Endodermal cell (in vitro differentiated cells): ENCODE data around the gene TRDN. TPM values are rescaled to one million over a fixed set of nuclear protein-coding genes. Genes with fewer than 3 reads are reported as not detected.

Experiments used
- DNase-seq: peaks from one replicate; pipeline ENCODE4 v3.0.0-alpha.2; 2017
- H3K27ac ChIP-seq: 2 replicates; pipeline ENCODE4 v1.5.1; 2013; ENCODE audit warnings: mild to moderate bottlenecking, low read depth, low read length, moderate library complexity
- H3K27me3 ChIP-seq: 2 replicates; pipeline ENCODE4 v1.6.1; 2013; ENCODE audit warnings: mild to moderate bottlenecking, low read length, moderate library complexity; ENCODE audit not compliant: insufficient read depth, control insufficient read depth, poor library complexity, severe bottlenecking
- H3K36me3 ChIP-seq: 2 replicates; pipeline ENCODE4 v1.7.0; 2013; ENCODE audit warnings: mild to moderate bottlenecking, low read length, moderate library complexity; ENCODE audit not compliant: control insufficient read depth, insufficient read depth
- H3K4me1 ChIP-seq: one replicate; pipeline ENCODE4 v1.7.0; 2013; ENCODE audit warnings: low read length; ENCODE audit not compliant: control insufficient read depth, insufficient read depth
- H3K4me3 ChIP-seq: 2 replicates; pipeline ENCODE4 v1.5.1; 2013; ENCODE audit warnings: mild to moderate bottlenecking, low read length, moderate library complexity
- H3K9ac ChIP-seq: 2 replicates; pipeline ENCODE4 v1.6.1; 2013; ENCODE audit warnings: mild to moderate bottlenecking, low read length, moderate library complexity; ENCODE audit not compliant: poor library complexity, severe bottlenecking; ENCODE audit errors: extremely low read depth
- H3K9me3 ChIP-seq: 2 replicates; pipeline ENCODE4 v1.6.1; 2013; ENCODE audit warnings: mild to moderate bottlenecking, low read length, moderate library complexity; ENCODE audit not compliant: control insufficient read depth
- H3K27ac Mint-ChIP-seq: 2 replicates; pipeline ENCODE4 v1.8.0; 2020; ENCODE audit warnings: mixed read lengths
- H3K27me3 Mint-ChIP-seq: 2 replicates; pipeline ENCODE4 v1.8.0; 2021; ENCODE audit warnings: mild to moderate bottlenecking, mixed read lengths; ENCODE audit not compliant: insufficient read depth
- H3K36me3 Mint-ChIP-seq: 2 replicates; pipeline ENCODE4 v1.8.0; 2020; ENCODE audit warnings: low read depth, mixed read lengths
- H3K4me1 Mint-ChIP-seq: 2 replicates; pipeline ENCODE4 v1.8.0; 2020; ENCODE audit warnings: mixed read lengths
- H3K4me3 Mint-ChIP-seq: 2 replicates; pipeline ENCODE4 v1.8.0; 2020; ENCODE audit warnings: mild to moderate bottlenecking, moderate library complexity, mixed read lengths
- H3K9me3 Mint-ChIP-seq: 2 replicates; pipeline ENCODE4 v1.8.0; 2020; ENCODE audit warnings: mild to moderate bottlenecking, mixed read lengths
- CTCF ChIP-seq: fragments of 200-600 bp; sonication (generic); conservative IDR thresholded peaks from 2 replicates; pipeline ENCODE4 v1.5.0; 2021; ENCODE audit warnings: antibody characterized with exemption, mild to moderate bottlenecking
- WGBS, 2 experiments: methylation state at CpG; one replicate each; pipeline versions ENCODE4 v1.1.5 to v1.1.7; 2013; ENCODE audit warnings: missing lambda C conversion rate in 2 of 2, mixed read lengths in 1 of 2; ENCODE audit not compliant: insufficient coverage in 1 of 2, insufficient read length in 1 of 2; 5-methylcytosine and 5-hydroxymethylcytosine counted together
- total RNA-seq, 2 donors: library from RNA; stranded (reverse); fragmentation: NEBNext Ultra II Directional in 1 of 2; extraction: Animal tissue kit (Norgen Biotek cat#: 25700) in 1 of 2; gene quantifications; 2 replicates in 1 of 2; 3 replicates in 1 of 2; pipeline ENCODE4 v1.2.1, GENCODE V29; 2021

The TRDN gene
- total RNA-seq, 2 donors from 2014 or later: 74.4 to 136 TPM

GRCh38 chr6:123507582-123507981 is 129.2 kb downstream of the TRDN start:
- H3K4me1 Mint-ChIP-seq: no peaks in the 10 kb centered on the region
- H3K9me3 Mint-ChIP-seq: no peaks in the 10 kb centered on the region
- Histone ChIP-seq H3K27me3 (no peaks in the 10 kb centered on the region), H3K9me3 (no peaks in the 10 kb centered on the region), H3K4me3 (no peak overlapping the region), H3K4me1 (no peaks in the 10 kb centered on the region), H3K27ac (no peak overlapping the region), H3K36me3 (peaks cover 35% of the 10 kb centered on the region), H3K9ac (no peak overlapping the region)
- H3K4me3 Mint-ChIP-seq: no peak overlapping the region
- H3K27ac Mint-ChIP-seq: no peak overlapping the region
- DNase-seq: no peak
- no peak for TF ChIP-seq CTCF
- H3K27me3 Mint-ChIP-seq: no peaks in the 10 kb centered on the region
- WGBS, 2 experiments: 55 to 80% methylated on average over 1 to 2 of the region's 2 CpGs
- H3K36me3 Mint-ChIP-seq: peaks cover 22% of the 10 kb centered on the region

- no peaks in the 10 kb centered on the region for H3K4me1 ChIP-seq
- WGBS, 2 experiments: 86% methylated on average over 1 of the region's 1 CpG; no CpG with 5 or more reads in 1 of the 2 experiments
- H3K9ac ChIP-seq: no peak overlapping the region
- Mint-ChIP-seq H3K36me3 (peaks cover 25% of the 10 kb centered on the region), H3K27me3 (no peaks in the 10 kb centered on the region), H3K27ac (no peak overlapping the region), H3K4me1 (no peaks in the 10 kb centered on the region), H3K4me3 (no peak overlapping the region), H3K9me3 (no peaks in the 10 kb centered on the region)
- H3K36me3 ChIP-seq: peaks cover 26% of the 10 kb centered on the region
- H3K27ac ChIP-seq: no peak overlapping the region
- H3K27me3 ChIP-seq: no peaks in the 10 kb centered on the region
- no peak overlapping the region for H3K4me3 ChIP-seq
- no peak for DNase-seq
- TF ChIP-seq CTCF: no peak
- no peaks in the 10 kb centered on the region for H3K9me3 ChIP-seq
Observed at GRCh38 chr6:123503619-123504018, 133.1 kb downstream of the TRDN start.

GRCh38 chr6:123497025-123497424 is 139.7 kb downstream of the TRDN start:
- no peak overlapping the region for H3K4me3 Mint-ChIP-seq
- H3K27me3 Mint-ChIP-seq: no peaks in the 10 kb centered on the region

More at GRCh38 chr6:123497025-123497424, 139.7 kb downstream of the TRDN start:
- Histone ChIP-seq H3K27me3 (no peaks in the 10 kb centered on the region), H3K4me1 (no peaks in the 10 kb centered on the region), H3K27ac (no peak overlapping the region), H3K4me3 (no peak overlapping the region), H3K9ac (no peak overlapping the region), H3K36me3 (peaks cover 18% of the 10 kb centered on the region), H3K9me3 (no peaks in the 10 kb centered on the region)
- no peak for DNase-seq
- WGBS, 2 experiments: 84% methylated on average over 2 of the region's 2 CpGs; no CpG with 5 or more reads in 1 of the 2 experiments
- Mint-ChIP-seq H3K4me1 (peaks cover 9% of the 10 kb centered on the region), H3K9me3 (no peaks in the 10 kb centered on the region), H3K27ac (no peak overlapping the region), H3K36me3 (peaks cover 14% of the 10 kb centered on the region)
- no peak for TF ChIP-seq CTCF
